ENCODE measurements around the gene CYP20A1.
"Not testable (repeated sequence)": the region's sequence is repeated elsewhere in the genome, so short reads cannot be mapped to it uniquely, and the experiment has no call there.

The CYP20A1 gene

DNA sequence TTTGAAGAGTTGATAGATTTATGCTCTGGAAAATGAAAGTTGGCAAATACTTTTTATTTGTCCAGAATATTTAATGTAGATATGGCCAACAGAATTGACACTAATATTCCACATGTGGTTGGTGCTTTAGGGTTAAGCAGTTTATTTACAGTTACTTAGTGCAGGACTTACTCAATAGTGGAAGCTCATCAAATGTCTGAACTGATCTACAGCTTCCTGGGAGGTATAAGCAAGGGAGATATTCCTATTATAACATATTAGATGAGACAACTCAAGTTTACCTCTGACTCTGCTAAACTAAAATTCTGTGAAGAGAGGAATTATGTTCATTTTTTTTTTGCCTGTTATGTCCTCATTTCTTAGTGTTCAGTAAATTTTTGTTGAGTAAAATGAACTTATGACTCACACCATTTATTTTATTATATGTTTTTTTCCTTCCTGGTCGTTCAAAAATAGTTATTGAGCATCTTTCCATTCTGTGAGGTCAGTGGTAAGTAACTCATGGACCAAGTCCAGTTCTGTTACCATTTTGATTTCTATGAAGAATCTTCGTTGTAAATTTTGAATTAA, 103.0 kb downstream of the CYP20A1 start:
- H3K79me2 ChIP-seq (ENCODE audit: insufficient read depth, low read depth) = peaks cover 7% of the 10 kb centered on the region; the same call in 1 of the 2 replicates
- H3K4me3 ChIP-seq (IDR thresholded peaks at IDR 0.05; ENCODE audit: insufficient read depth, low read depth, low read length) = no peak overlapping the region
- H3K36me3 ChIP-seq (ENCODE audit: insufficient read depth) = no peaks in the 10 kb centered on the region
- H3K27ac ChIP-seq = no peak overlapping the region
- no peak overlapping the region for H3K4me2 ChIP-seq
- H4K20me1 ChIP-seq (ENCODE audit: insufficient read depth) = no peaks in the 10 kb centered on the region
- H3K4me1 ChIP-seq (ENCODE audit: low read depth, poor library complexity, severe bottlenecking) = no peaks in the 10 kb centered on the region
- no peak overlapping the region for H3K9ac ChIP-seq
- H2AFZ ChIP-seq (ENCODE audit: low read depth) = no peak overlapping the region
- TF ChIP-seq, protein P1, sequence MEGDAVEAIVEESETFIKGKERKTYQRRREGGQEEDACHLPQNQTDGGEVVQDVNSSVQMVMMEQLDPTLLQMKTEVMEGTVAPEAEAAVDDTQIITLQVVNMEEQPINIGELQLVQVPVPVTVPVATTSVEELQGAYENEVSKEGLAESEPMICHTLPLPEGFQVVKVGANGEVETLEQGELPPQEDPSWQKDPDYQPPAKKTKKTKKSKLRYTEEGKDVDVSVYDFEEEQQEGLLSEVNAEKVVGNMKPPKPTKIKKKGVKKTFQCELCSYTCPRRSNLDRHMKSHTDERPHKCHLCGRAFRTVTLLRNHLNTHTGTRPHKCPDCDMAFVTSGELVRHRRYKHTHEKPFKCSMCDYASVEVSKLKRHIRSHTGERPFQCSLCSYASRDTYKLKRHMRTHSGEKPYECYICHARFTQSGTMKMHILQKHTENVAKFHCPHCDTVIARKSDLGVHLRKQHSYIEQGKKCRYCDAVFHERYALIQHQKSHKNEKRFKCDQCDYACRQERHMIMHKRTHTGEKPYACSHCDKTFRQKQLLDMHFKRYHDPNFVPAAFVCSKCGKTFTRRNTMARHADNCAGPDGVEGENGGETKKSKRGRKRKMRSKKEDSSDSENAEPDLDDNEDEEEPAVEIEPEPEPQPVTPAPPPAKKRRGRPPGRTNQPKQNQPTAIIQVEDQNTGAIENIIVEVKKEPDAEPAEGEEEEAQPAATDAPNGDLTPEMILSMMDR (conservative IDR thresholded peaks at IDR 0.05; ENCODE audit: low read depth, low read length) = no peak
- H3K27me3 ChIP-seq (ENCODE audit: insufficient read depth, low read depth) = no peaks in the 10 kb centered on the region

DNA sequence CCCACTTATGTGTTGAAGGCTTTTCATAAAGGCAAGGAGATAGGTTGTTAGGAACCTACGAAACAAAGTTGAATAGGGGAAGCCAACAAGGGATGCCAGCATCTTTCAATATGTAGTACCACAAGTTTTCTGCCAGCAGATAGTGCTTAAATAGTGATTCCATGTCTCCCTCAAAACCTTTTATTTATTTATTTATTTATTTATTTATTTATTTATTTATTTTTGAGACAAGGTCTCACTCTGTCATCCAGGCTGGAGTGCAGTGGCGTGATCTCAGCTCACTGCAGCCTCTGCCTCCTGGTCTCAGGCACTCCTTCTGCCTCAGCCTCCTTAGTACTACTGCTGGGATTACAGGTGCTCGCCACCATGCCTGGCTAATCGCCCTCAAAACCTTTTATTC, 103.6 kb downstream of the CYP20A1 start:
- H3K4me2 ChIP-seq; H3K9ac ChIP-seq; H3K27me3 ChIP-seq (ENCODE audit: insufficient read depth, low read depth); H3K27ac ChIP-seq; H3K4me3 ChIP-seq (IDR thresholded peaks at IDR 0.05; ENCODE audit: insufficient read depth, low read depth, low read length); H3K4me1 ChIP-seq (ENCODE audit: low read depth, poor library complexity, severe bottlenecking); H4K20me1 ChIP-seq (ENCODE audit: insufficient read depth); H2AFZ ChIP-seq (ENCODE audit: low read depth); H3K36me3 ChIP-seq (ENCODE audit: insufficient read depth); H3K79me2 ChIP-seq (ENCODE audit: insufficient read depth, low read depth): not testable (repeated sequence)

DNA sequence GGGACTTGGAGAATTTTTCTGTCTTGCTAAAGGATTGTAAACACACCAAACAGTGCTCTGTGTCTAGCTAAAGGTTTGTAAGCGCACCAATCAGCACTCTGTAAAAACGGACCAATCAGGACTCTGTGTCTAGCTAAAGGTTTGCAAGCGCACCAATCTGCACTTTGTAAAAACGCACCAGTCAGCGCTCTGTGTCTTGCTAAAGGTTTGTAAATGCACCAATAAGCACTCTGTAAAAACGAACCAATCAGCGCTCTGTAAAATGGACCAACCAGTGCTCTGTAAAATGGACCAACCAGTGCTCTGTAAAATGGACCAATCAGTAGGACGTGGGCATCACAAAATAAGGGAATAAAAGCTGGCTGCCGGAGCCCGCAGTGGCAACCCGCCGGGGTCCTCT, 105.8 kb downstream of the CYP20A1 start:
- Histone ChIP-seq H3K27ac (no peak overlapping the region), H3K36me3 (ENCODE audit: insufficient read depth) (no peaks in the 10 kb centered on the region; the same call in 1 of the 2 replicates), H3K4me2 (no peak overlapping the region), H3K79me2 (ENCODE audit: insufficient read depth, low read depth) (peaks cover 5% of the 10 kb centered on the region), H3K4me1 (ENCODE audit: low read depth, poor library complexity, severe bottlenecking) (no peaks in the 10 kb centered on the region), H3K27me3 (ENCODE audit: insufficient read depth, low read depth) (no peaks in the 10 kb centered on the region), H4K20me1 (ENCODE audit: insufficient read depth) (no peaks in the 10 kb centered on the region), H3K9ac (no peak overlapping the region), H2AFZ (ENCODE audit: low read depth) (no peak overlapping the region), H3K4me3 (IDR thresholded peaks at IDR 0.05; ENCODE audit: insufficient read depth, low read depth, low read length) (no peak overlapping the region)
- TF ChIP-seq, protein P1 (conservative IDR thresholded peaks at IDR 0.05; ENCODE audit: low read depth, low read length) = no peak

DNA sequence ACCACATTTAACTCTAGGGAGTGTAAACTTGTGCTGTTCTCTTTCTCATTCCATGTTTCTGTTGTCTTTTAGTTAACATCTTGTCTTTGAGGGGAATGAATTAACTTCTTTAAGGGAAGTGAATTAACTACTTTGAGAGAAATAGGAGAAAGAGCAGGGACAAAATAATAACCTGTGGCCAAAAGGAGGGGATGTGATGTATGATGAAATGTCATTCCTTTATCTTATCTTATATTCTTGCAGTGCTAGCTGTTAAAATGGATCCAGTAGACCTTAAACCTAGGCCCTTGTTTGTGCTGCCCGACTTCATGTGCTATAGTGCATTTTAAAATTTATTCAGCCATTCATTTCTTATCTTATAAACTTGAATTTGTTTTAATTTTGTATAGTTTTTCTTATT, 107.8 kb downstream of the CYP20A1 start:
- no peaks in the 10 kb centered on the region for H3K4me1 ChIP-seq (ENCODE audit: low read depth, poor library complexity, severe bottlenecking)
- H4K20me1 ChIP-seq (ENCODE audit: insufficient read depth) = no peaks in the 10 kb centered on the region
- no peak overlapping the region for H3K9ac ChIP-seq
- H3K27me3 ChIP-seq (ENCODE audit: insufficient read depth, low read depth) = no peaks in the 10 kb centered on the region
- H3K4me2 ChIP-seq = no peak overlapping the region
- H3K36me3 ChIP-seq (ENCODE audit: insufficient read depth) = no peaks in the 10 kb centered on the region; the same call in 1 of the 2 replicates
- TF ChIP-seq, protein P1 (conservative IDR thresholded peaks at IDR 0.05; ENCODE audit: low read depth, low read length) = no peak
- H2AFZ ChIP-seq (ENCODE audit: low read depth) = no peak overlapping the region
- H3K79me2 ChIP-seq (ENCODE audit: insufficient read depth, low read depth) = peaks cover 5% of the 10 kb centered on the region
- no peak overlapping the region for H3K4me3 ChIP-seq (IDR thresholded peaks at IDR 0.05; ENCODE audit: insufficient read depth, low read depth, low read length)
- no peak overlapping the region for H3K27ac ChIP-seq

DNA sequence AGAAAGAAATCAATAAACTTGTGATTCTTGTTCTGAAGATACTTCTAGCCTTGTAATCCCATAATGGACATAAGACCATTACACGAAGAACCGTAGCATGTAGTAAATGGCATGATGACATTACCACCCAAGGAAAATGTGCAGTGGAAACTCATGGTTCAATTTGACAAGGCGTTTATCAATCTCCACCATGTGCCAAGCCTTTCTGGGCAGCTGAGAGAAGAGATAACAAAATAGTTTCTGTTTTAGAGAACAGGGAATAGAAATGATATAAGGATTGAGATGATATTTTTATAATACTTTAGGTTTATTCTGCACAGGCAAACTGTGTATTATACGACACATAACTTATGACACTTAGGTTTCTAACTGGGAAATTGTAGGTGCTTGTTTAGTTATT, 108.6 kb downstream of the CYP20A1 start:
- H4K20me1 ChIP-seq (ENCODE audit: insufficient read depth) = no peaks in the 10 kb centered on the region
- H3K79me2 ChIP-seq (ENCODE audit: insufficient read depth, low read depth) = peaks cover 5% of the 10 kb centered on the region
- no peak overlapping the region for H3K9ac ChIP-seq
- no peaks in the 10 kb centered on the region; the same call in 1 of the 2 replicates for H3K36me3 ChIP-seq (ENCODE audit: insufficient read depth)
- H3K27ac ChIP-seq = no peak overlapping the region
- H3K4me1 ChIP-seq (ENCODE audit: low read depth, poor library complexity, severe bottlenecking) = no peaks in the 10 kb centered on the region
- no peaks in the 10 kb centered on the region for H3K27me3 ChIP-seq (ENCODE audit: insufficient read depth, low read depth)
- no peak overlapping the region for H2AFZ ChIP-seq (ENCODE audit: low read depth)
- H3K4me3 ChIP-seq (IDR thresholded peaks at IDR 0.05; ENCODE audit: insufficient read depth, low read depth, low read length) = no peak overlapping the region
- H3K4me2 ChIP-seq = no peak overlapping the region
- TF ChIP-seq, protein P1 (conservative IDR thresholded peaks at IDR 0.05; ENCODE audit: low read depth, low read length) = no peak

Measured in KMS-11 (cell line).